Nephron (organoid): Measurements from ENCODE around the gene FUZ.

Experiments
- H3K27ac Mint-ChIP-seq, 3 experiments: 2 replicates each; pipeline ENCODE4 v1.8.0; 2020; ENCODE audit warnings: mixed read lengths in 3 of 3, mild to moderate bottlenecking in 2 of 3, moderate library complexity in 1 of 3
- H3K27me3 Mint-ChIP-seq: 2 replicates; pipeline ENCODE4 v1.8.0; 2021; ENCODE audit warnings: low read depth, mild to moderate bottlenecking, moderate library complexity, mixed read lengths
- H3K36me3 Mint-ChIP-seq: 2 replicates; pipeline ENCODE4 v1.8.0; 2020; ENCODE audit warnings: low read depth, mixed read lengths
- H3K4me1 Mint-ChIP-seq: 2 replicates; pipeline ENCODE4 v1.8.0; 2020; ENCODE audit warnings: mixed read lengths
- H3K4me3 Mint-ChIP-seq, 3 experiments: 2 replicates each; pipeline ENCODE4 v1.8.0; 2020; ENCODE audit warnings: mild to moderate bottlenecking in 3 of 3, mixed read lengths in 3 of 3, moderate library complexity in 2 of 3
- H3K9me3 Mint-ChIP-seq: 2 replicates; pipeline ENCODE4 v1.8.0; 2020; ENCODE audit warnings: mixed read lengths
- CTCF ChIP-seq, 3 experiments: fragments of 200-600 bp; sonication (generic); IDR thresholded peaks; one replicate each; pipeline ENCODE4 v1.5.0; 2021; ENCODE audit warnings: antibody characterized with exemption in 3 of 3; ENCODE audit not compliant: unreplicated experiment in 3 of 3

FUZ gene

GRCh38 chr19:49856574-49857021, 43.5 kb upstream of the FUZ start:
- peaks cover 20% of the 10 kb centered on the region for H3K4me1 Mint-ChIP-seq
- peaks cover 21% of the 10 kb centered on the region for H3K36me3 Mint-ChIP-seq
- H3K4me3 Mint-ChIP-seq = no peak overlapping the region
- TF ChIP-seq CTCF (IDR thresholded peaks at IDR 0.05; ENCODE audit: unreplicated experiment in 3 of 3) = no peak
- no peaks in the 10 kb centered on the region for H3K27me3 Mint-ChIP-seq
- H3K9me3 Mint-ChIP-seq = no peaks in the 10 kb centered on the region
- no peak overlapping the region for H3K27ac Mint-ChIP-seq

- TF ChIP-seq CTCF (IDR thresholded peaks at IDR 0.05; ENCODE audit: unreplicated experiment in 3 of 3) = no peak
Observed at GRCh38 chr19:49855676-49856573, 42.8 kb upstream of the FUZ start.

GRCh38 chr19:49855277-49855675, 42.2 kb upstream of the FUZ start:
- peaks cover 21% of the 10 kb centered on the region for H3K36me3 Mint-ChIP-seq
- H3K9me3 Mint-ChIP-seq = peaks cover under 1% of the 10 kb centered on the region
- H3K27ac Mint-ChIP-seq = peak overlapping the region in 1 of 3 experiments; percentile 22
- H3K27me3 Mint-ChIP-seq = no peaks in the 10 kb centered on the region
- no peak overlapping the region for H3K4me3 Mint-ChIP-seq
- peaks cover 20% of the 10 kb centered on the region for H3K4me1 Mint-ChIP-seq
- no peak for TF ChIP-seq CTCF (IDR thresholded peaks at IDR 0.05; ENCODE audit: unreplicated experiment in 3 of 3)

More at GRCh38 chr19:49855676-49856573, 42.8 kb upstream of the FUZ start:
- Mint-ChIP-seq H3K4me1 (peaks cover 20% of the 10 kb centered on the region), H3K4me3 (peak overlapping the region in 1 of 3 experiments; percentile 26), H3K27ac (peak overlapping the region in 1 of 3 experiments; percentile 22), H3K36me3 (peaks cover 20% of the 10 kb centered on the region), H3K9me3 (no peaks in the 10 kb centered on the region), H3K27me3 (no peaks in the 10 kb centered on the region)

GRCh38 chr19:49854378-49855263, 41.5 kb upstream of the FUZ start:
- H3K27ac Mint-ChIP-seq = no peak overlapping the region
- H3K4me1 Mint-ChIP-seq = peaks cover 23% of the 10 kb centered on the region

GRCh38 chr19:49853852-49854377, 40.8 kb upstream of the FUZ start:
- peaks cover 23% of the 10 kb centered on the region for H3K4me1 Mint-ChIP-seq
- TF ChIP-seq CTCF (IDR thresholded peaks at IDR 0.05; ENCODE audit: unreplicated experiment in 3 of 3) = no peak
- peaks cover 32% of the 10 kb centered on the region for H3K36me3 Mint-ChIP-seq
- H3K27me3 Mint-ChIP-seq = no peaks in the 10 kb centered on the region
- H3K4me3 Mint-ChIP-seq = peak overlapping the region; percentile 79 to 86 (median 85)
- H3K9me3 Mint-ChIP-seq = peaks cover 11% of the 10 kb centered on the region
- peak overlapping the region in 2 of 3 experiments; percentile 31 to 83 for H3K27ac Mint-ChIP-seq

More at GRCh38 chr19:49854378-49855263, 41.5 kb upstream of the FUZ start:
- Mint-ChIP-seq H3K9me3 (peaks cover 7% of the 10 kb centered on the region), H3K36me3 (peaks cover 28% of the 10 kb centered on the region), H3K27me3 (no peaks in the 10 kb centered on the region), H3K4me3 (no peak overlapping the region)
- TF ChIP-seq CTCF (IDR thresholded peaks at IDR 0.05; ENCODE audit: unreplicated experiment in 3 of 3) = no peak
